Measurements from ENCODE around the gene DAD1. TPM values are rescaled to one million over a fixed set of nuclear protein-coding genes. Genes with fewer than 3 reads are reported as not detected.

DAD1 gene
- total RNA-seq, 4 donors from 2014 or later: 31.4 to 154 (median 141) TPM

- no peak for DNase-seq
- no peak overlapping the region for H3K4me3 ChIP-seq
- no peaks in the 10 kb centered on the region for H3K9me3 ChIP-seq
- in situ Hi-C loops (cut with MboI; ENCODE audit: low pct_ligation_motif_present in 1 of 4, low pct_unique_long_range_greater_than_20kb in 1 of 4, low sequenced_read_pairs in 3 of 4): loop anchor here in 3 of 4 donors (10.0 to 25.0 kb wide), 4 partner anchors 81 to 298 kb away; partner anchors contain the start of genes LRP10 (in 2 of the 3) and OR6J1 (in 1 of the 3)
- 58% methylated on average over 5 of the region's 5 CpGs; no CpG with 5 or more reads in 1 of the 2 donors for WGBS, 2 donors (ENCODE audit: low coverage in 1 of 2)
- no peaks in the 10 kb centered on the region for H3K27me3 ChIP-seq
- H3K36me3 ChIP-seq: peaks cover 0 to 17% (median 3%) of the 10 kb centered on the region in 4 donors
- intact Hi-C loops (cut with DNase I; ENCODE audit: low total_unique reads): no loop called here
- H3K27ac ChIP-seq: peak overlapping the region; percentile 49 to 85 (median 70)
- no peak for TF ChIP-seq CTCF (IDR thresholded peaks at IDR 0.05)
- no peak for TF ChIP-seq POLR2AphosphoS5 (IDR thresholded peaks at IDR 0.05)
- H3K4me1 ChIP-seq: peaks cover 11 to 64% (median 36%) of the 10 kb centered on the region in 4 donors
These were observed 25.0 kb downstream of the DAD1 start for GRCh38 chr14:22563987-22564386.

- Histone ChIP-seq H3K27me3 (no peaks in the 10 kb centered on the region), H3K9me3 (no peaks in the 10 kb centered on the region), H3K36me3 (peaks cover 0 to 17% (median 0%) of the 10 kb centered on the region in 4 donors), H3K27ac (peak overlapping the region; percentile 68 to 85 (median 72)), H3K4me3 (no peak overlapping the region), H3K4me1 (peaks cover 14 to 83% (median 52%) of the 10 kb centered on the region in 4 donors)
- peak; percentile 46 for DNase-seq
- intact Hi-C loops (cut with DNase I; ENCODE audit: low total_unique reads): no loop called here
- WGBS, 2 donors (ENCODE audit: low coverage in 1 of 2): 46 to 56% methylated on average over 6 to 11 of the region's 11 CpGs
- in situ Hi-C loops (cut with MboI; ENCODE audit: low pct_ligation_motif_present in 1 of 4, low pct_unique_long_range_greater_than_20kb in 1 of 4, low sequenced_read_pairs in 3 of 4): loop anchor here in 3 of 4 donors (10.0 to 25.0 kb wide), 4 partner anchors 83 to 300 kb away; partner anchors contain the start of genes LRP10 (in 2 of the 3) and OR6J1 (in 1 of the 3)
- TF ChIP-seq POLR2AphosphoS5 (IDR thresholded peaks at IDR 0.05): no peak
- no peak for TF ChIP-seq EP300 (IDR thresholded peaks at IDR 0.05; ENCODE audit: low read depth)
- TF ChIP-seq POLR2A (IDR thresholded peaks at IDR 0.05): no peak
- no peak for TF ChIP-seq CTCF (IDR thresholded peaks at IDR 0.05)
These were observed 27.1 kb downstream of the DAD1 start for GRCh38 chr14:22561661-22562579.

DNA sequence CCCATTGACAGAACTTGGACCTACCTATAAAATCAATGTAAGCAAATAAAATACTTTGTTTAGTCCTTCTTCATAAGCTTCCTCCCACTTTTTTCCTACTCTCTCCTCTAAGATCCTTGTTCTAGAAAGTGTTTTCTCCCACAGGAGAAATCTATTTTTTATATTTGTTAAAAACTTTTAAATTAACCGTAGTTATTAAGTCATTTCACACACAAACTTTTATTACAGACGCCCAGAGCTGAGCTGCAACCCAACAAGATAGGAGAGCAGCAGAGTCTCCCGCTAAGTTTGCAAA lies 27.7 kb downstream of the DAD1 start:
- in situ Hi-C loops (cut with MboI; ENCODE audit: low pct_ligation_motif_present in 1 of 4, low pct_unique_long_range_greater_than_20kb in 1 of 4, low sequenced_read_pairs in 3 of 4) (loop anchor here in 3 of 4 donors (10.0 to 25.0 kb wide), 4 partner anchors 83 to 301 kb away; partner anchors contain the start of genes LRP10 (in 2 of the 3) and OR6J1 (in 1 of the 3)), intact Hi-C loops (cut with DNase I; ENCODE audit: low total_unique reads) (no loop called here)
- no peak for DNase-seq
- Histone ChIP-seq H3K9me3 (no peaks in the 10 kb centered on the region), H3K27me3 (no peaks in the 10 kb centered on the region), H3K36me3 (peaks cover 0 to 17% (median 0%) of the 10 kb centered on the region in 4 donors), H3K4me1 (peaks cover 19 to 85% (median 57%) of the 10 kb centered on the region in 4 donors), H3K27ac (peak overlapping the region; percentile 68 to 85 (median 72)), H3K4me3 (no peak overlapping the region)
- TF ChIP-seq POLR2A (IDR thresholded peaks at IDR 0.05) (no peak), POLR2AphosphoS5 (IDR thresholded peaks at IDR 0.05) (no peak), EP300 (IDR thresholded peaks at IDR 0.05; ENCODE audit: low read depth) (no peak), CTCF (IDR thresholded peaks at IDR 0.05) (no peak)
- WGBS, 2 donors (ENCODE audit: low coverage in 1 of 2): 14 to 29% methylated on average over 3 of the region's 3 CpGs

DNA sequence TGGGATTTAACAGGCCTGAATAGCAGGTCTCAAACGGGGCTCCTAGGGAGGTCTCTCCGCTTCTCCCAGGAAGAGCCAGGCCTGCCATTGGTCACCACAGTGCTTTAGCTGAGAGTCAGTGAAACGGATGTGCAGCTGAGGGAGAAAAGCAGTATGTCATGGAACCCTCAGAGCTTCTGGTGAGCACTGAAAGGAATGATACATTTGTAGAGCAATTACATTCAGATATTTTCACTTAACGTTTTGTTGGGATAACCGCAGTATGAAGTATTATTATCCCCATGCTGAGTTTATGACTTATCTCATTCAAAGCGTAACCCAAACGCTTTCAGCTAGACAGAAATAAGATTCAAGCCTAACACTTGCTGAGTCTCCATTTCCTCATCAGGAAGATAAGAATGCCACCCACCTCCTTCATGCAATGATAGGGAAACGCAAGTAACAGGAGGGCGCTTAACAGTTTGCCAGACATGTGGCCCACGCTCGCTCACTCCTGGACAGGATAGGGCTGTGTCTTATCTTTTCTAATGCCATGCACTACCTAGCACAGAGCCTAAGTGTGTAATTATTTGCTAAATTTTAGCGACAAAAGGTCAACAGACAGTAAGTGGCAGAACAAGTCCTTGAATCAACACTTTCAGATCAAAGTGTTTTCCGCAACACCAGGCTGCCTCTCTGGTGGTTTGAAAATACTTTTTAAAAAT lies 28.2 kb downstream of the DAD1 start:
- in situ Hi-C loops (cut with MboI; ENCODE audit: low pct_ligation_motif_present in 1 of 4, low pct_unique_long_range_greater_than_20kb in 1 of 4, low sequenced_read_pairs in 3 of 4) (loop anchor here in 3 of 4 donors (10.0 to 25.0 kb wide), 4 partner anchors 84 to 301 kb away; partner anchors contain the start of genes LRP10 (in 2 of the 3) and OR6J1 (in 1 of the 3)), intact Hi-C loops (cut with DNase I; ENCODE audit: low total_unique reads) (no loop called here)
- Histone ChIP-seq H3K36me3 (peaks cover 0 to 17% (median 0%) of the 10 kb centered on the region in 4 donors), H3K9me3 (no peaks in the 10 kb centered on the region), H3K27me3 (no peaks in the 10 kb centered on the region), H3K4me3 (no peak overlapping the region), H3K27ac (peak overlapping the region; percentile 68 to 85 (median 72)), H3K4me1 (peaks cover 22 to 83% (median 57%) of the 10 kb centered on the region in 4 donors)
- 45 to 49% methylated on average over 13 of the region's 13 CpGs for WGBS, 2 donors (ENCODE audit: low coverage in 1 of 2)
- no peak for DNase-seq
- TF ChIP-seq POLR2A (IDR thresholded peaks at IDR 0.05): no peak
- TF ChIP-seq EP300 (IDR thresholded peaks at IDR 0.05; ENCODE audit: low read depth): no peak
- TF ChIP-seq POLR2AphosphoS5 (IDR thresholded peaks at IDR 0.05): no peak
- TF ChIP-seq CTCF (IDR thresholded peaks at IDR 0.05): no peak

Data from transverse colon (tissue), 4 donors.